HG03103 (cell line): ENCODE results near the gene STARD13.
"Not testable (repeated sequence)": the region's sequence is repeated elsewhere in the genome, so short reads cannot be mapped to it uniquely, and the experiment has no call there.

ENCODE experiments used
- ATAC-seq: cut with Tn5 transposase; IDR thresholded peaks from one replicate; pipeline ENCODE4 v1.9.1; 2021; ENCODE audit warnings: low read depth; ENCODE audit not compliant: unreplicated experiment

The STARD13 gene

DNA sequence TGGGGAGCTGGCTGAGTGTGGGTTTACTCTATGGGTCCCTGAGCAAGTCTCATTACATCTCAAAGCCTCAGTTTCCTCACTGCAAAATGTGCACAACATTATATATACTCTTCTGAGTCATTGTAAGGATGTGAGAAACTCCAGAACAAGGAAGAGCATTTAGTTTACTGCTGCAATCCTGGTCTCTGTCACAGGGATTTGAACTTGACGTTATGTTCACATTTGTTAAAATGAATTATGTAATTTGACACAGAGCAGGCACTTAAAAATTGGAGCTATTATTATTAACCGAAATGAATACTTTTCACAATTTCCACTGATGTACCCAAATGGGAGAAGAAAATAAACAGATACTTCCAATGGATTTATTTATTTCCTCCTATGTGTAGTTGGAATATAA lies 101.0 kb downstream of the STARD13 start:
- no peak for ATAC-seq

DNA sequence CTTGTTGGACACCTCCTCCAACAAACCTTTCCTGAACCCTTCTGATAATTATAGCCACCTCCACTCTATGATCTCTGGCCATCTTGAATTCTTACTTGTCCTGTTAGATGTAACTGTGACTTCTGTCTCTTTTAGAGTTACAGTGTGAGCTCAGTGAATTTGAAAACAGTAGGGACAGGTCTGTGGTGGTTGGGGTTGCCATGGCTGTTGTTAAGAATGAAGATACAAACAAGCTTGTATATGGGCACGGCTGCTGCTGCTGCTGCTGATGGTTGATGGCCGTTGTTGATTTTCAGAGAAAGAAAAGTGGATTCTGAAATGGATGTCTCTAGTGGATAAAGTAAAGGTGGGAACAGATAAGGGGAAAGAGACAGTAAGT lies 101.5 kb downstream of the STARD13 start:
- ATAC-seq: no peak

DNA sequence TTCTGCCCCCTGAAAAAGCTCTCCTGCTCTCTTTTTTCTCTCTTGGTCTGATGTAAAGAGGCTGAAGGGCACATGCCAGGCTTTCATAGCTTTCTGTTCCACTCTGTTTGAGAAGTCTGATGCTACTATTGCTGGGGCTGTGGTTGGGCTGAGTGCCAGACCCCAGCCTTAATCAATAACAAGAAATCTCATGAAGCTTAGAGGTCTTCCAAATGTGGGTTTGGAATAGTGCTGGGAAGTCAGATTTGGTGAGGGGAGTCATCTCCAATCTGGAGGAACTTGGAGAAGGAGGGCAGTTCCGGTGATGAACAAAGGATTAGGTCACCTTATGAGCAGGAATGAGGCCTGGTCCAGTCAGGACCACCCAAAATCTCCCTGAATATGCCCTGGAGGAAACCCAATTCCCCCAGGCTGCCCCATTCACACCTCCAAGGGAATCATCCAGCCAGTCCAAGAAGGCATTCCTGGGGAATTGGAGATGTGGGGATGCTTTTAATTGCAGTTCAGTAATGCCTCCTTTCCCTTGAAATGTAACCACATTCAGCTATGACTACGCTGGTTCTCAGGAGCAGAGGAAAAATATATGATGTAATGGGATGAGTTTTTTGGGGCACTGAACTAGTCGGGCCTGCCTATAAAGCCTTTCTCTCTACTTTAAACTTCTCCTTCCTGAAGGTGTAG lies 102.0 kb downstream of the STARD13 start:
- no peak for ATAC-seq

DNA sequence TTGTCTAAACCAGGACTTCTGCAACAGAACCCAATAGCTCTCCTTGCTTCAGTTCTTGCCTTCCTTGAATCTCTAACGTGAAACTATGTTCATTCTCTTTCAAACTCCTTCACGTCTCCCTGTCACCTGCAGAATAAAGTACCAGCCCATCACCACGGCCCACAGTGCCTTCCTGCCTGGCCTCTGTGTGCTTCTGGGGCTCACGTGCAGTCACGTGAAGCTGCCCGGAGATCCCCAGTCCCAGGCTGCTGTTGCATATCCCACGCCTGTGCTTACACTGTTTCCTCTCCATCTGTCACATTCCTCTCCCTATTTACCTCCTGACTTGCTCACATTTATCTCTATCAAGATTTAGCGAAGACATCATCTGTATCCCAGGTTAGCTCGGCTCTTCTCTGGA lies 102.8 kb downstream of the STARD13 start:
- ATAC-seq: no peak

DNA sequence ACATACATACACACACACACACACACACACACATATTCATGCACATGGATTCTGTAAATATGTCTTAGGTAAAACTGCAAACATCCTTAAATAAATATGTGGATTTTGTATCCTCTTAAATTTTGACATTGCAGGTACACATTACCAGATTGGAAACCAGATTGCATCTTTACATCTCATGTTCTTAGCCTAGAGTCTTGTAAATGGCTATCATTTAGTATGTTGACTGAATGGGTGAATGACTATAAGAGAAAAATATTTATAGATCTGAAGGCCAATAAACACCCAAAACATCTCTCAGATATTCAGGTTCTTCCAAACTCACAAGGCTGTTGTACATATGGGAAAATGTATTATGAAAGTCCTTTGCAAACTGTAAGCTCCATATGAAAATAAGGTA lies 104.3 kb downstream of the STARD13 start:
- no peak for ATAC-seq

DNA sequence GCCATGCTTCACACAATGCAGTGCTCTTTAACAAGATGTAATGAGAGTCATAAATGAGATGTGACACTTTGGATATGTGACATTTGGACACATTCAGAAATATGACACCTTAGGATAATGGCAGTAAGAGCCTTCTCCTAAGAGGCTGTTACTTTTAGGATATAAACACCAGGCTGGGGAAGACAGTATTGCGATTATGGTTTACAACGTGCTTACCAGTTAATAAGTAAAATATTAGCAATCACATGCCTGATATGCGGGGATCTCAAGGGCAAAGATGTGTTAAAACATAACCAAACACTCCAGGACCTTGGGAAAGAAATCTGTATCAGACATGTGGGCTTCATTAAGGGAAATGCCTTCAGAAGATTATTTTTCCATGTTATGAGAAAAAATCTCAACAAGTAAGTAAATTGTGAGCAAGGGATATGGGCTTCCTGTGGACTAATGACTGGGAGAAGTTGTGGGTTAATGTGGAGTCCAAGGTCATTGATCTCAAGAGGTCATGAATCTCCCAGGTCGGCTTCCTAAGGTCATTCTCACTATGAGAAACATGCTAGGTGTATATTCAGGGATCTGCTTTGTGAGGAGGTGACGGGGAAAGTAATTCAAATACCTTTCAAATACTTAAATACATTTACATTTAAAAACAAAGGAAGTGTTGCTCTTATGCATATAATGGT lies 105.3 kb downstream of the STARD13 start:
- ATAC-seq: no peak

DNA sequence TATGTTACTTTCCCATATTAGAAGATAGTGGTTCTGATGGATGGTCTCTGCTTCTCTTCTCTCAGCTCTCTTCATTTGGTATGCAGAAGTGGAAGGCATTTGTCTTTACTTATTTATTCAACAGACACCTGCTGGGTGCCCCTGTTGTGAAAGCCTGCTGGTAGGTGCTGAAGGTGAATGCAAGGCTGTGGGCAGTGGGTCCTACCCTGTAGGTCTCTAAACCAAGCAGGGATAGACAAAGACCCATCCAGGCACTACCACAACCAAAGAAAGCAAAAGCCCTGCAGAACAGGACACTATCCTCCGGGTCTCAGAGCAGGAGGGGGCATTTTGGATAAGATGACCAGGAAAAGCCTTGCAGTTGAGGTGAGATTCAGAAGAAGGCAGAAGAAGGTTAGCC lies 106.1 kb downstream of the STARD13 start:
- ATAC-seq: no peak

DNA sequence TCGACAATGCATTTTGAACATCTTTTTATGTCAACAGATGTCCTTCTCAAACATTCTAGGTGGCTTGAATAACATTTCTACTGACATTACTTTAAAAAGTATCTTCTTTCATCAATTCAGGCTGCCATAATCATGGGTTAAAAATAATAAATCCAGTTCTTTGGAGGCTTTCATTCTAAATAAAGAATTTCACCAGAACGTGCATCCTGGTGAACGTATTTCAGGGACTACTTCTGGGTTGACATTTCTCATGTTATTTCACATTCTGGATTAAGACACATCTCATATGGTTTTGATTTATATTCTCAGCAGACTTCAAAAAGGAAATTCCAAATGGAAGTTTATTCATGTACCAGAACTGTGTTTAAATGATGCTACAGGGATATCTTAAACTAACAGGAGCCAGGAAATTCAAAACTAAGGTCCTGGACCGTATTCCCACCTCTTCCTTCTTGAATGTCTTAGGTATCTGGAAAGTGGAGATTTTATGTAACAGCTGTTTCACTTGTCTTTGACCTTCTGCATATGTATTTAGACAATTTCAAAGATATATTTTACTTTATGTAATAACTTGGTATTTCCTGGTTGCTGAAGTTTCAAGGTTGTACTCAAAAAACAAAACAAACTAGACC lies 107.2 kb downstream of the STARD13 start:
- no peak for ATAC-seq

DNA sequence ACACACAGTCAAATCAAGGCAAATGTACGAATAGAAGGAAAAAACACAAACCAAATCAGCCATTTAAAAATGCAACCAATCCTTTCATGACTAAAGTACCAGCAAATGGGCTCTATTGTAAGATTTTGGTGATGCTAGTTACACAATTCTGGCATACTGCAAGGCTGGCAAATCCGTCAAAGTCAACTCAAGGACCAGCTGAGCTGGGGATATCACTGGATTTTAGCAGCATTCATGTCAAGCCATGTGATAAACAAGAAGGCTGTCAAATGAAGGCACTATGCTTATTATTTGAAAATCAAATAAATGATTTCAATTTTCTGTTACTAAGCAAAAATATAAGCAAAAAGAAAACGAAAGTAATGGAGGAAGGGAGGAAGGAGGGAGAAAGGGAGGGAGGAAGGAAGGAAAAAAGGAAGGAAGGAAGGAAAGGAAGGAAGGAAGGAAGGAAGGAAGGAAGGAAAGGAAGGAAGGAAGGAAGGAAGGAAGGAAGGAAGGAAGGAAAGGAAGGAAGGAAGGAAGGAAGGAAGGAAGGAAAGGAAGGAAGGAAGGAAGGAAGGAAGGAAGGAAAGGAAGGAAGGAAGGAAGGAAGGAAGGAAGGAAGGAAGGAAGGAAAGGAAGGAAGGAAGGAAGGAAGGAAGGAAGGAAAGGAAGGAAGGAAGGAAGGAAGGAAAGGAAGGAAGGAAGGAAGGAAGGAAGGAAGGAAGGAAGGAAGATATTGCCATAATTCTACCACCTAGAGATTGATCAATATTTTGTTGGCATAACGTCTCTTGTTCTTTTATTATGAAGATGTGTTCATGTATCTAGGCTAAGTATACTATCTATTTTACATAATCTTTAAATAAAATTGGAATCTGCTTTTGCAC lies 108.0 kb downstream of the STARD13 start:
- not testable (repeated sequence) for ATAC-seq

DNA sequence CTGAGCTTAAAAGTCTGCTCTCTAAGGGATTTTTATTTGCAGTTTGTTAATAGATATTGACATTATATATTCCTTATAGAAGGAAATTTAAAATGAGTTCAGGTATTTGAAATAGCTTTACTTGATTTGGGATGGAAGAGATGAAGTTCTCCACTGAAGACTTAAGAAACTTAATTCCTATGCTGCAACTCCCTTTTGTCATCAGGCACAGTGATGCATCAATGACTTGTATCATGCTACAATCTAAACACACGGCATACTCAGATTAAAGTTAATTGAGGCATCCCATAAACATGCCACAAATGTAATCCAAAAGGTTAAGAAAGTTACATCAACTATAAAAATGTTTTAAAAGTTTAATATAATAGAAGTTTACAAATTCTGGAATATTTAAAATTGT lies 109.0 kb downstream of the STARD13 start:
- ATAC-seq: no peak

DNA sequence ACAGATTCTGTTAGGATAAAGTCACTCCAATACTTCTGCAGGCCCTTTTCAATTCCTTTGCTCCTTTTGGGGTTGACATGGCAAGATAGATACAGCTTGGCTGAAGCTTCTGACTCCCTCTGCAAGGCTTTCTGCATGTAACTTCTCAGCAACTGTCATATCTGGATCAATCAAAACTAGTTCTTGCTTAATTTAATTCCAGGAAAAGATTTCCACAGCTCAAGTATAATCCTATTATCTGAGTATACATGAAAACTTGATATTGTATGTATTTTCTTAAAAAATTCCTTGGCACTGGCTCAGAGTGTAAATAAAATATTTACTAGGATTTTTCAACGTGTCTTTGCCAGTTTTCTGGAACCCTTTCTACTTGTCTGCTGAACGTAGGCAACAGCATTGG lies 109.6 kb downstream of the STARD13 start:
- no peak for ATAC-seq

DNA sequence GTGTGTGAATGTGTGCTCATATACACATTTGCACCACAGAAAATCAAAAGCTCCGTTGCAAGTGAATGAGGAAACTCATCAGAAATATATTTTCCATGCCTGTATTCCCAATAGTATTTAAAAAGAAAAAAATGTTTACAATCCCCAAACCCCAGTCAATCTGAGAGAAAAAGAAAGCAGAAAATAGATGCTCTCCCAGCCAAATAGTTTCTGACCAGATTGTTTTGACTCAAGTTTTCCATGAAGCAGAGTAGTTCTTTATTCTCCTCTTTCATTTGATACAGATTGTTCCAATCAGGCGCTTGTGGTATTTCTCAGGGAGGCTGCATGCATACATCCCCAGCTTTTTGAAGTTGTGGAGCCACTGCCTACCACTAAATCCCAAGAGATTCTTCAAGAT lies 110.6 kb downstream of the STARD13 start:
- no peak for ATAC-seq

DNA sequence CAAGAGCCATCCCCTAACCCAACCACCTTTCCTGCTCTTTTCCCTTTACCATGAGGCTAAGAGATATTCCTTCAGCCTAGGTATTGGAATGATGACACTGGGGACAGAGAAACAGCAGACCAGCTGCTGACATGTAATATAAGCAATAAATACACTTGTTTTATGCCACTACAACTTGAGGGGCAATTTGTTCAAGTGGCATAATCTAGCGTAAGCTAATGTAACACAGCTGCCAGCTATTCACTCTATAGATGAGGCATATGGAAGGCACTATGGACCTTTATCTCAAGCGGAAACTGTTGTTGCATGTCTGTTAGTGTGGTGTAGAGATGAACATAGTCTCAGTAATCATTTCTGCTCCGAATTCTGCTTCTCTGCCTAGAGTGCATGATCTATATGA lies 111.1 kb downstream of the STARD13 start:
- no peak for ATAC-seq

DNA sequence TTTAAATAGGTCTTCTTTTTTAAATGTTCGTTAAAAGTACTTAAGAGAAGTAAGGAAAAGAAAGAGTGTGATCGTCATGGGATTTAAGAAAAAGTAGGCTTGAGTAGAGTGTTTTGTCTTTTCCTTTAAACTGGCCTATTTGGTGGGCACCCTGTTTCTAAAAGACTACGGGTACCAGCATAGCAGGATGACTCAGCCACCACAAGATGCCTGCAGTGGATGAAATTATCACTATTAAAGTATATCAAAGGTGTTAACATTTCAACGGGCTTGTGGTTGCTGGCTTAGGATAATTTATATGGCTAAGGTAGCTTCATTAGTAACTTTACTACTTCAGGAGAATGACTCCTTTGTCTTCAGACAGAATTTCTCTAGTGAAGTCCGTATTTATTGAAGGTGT lies 112.6 kb downstream of the STARD13 start:
- ATAC-seq: no peak

DNA sequence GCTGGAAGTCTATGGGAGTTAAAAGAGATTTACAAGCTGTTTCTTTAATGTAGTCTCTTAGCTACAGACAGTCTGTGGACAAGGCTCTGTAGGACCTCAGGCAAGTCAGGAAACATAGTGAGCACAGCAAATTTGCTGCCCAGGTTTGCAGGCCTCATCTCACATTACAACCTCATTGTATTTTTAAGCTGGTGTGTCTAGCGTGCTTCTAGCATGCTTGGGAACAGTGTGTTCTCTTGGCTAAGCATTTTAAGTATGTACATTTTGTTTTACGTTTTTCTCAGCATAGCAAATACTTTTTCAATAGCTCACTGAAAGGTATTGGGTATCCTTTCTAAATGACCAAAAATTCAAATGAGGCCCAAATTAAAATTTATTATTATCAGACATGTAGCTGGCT lies 113.2 kb downstream of the STARD13 start:
- ATAC-seq: no peak

DNA sequence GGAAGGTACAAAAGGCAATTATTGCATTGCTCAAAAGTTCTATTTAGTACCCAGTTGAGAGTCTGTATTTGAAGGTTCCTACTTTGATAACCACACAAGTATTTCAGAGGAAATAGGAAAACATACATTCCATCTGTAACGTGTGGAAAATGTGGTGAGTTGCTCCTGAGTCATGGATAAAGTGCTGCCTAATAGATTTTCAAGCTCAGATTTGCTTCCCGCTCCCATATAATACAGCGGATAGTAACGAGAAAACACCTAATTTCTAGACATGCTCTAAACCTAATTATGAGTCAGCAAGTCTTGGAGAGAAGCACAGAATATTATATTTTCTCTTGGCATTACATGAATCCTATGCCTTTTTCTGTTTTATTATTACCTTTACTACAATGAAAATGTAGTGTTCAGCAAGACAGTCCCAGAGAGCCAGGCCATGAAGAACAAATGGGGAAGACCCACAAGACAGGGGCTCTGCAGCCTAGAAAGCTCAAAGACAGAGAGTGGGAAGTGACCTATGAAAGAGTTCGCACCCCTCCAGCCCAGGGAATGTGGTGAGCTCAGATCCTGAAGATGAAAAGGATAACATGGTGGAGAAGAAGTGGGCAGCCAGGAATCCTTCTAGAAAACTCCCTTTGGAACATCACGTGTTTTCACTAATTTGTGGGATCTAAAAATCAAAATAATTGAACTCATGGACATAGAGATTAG lies 116.1 kb downstream of the STARD13 start:
- no peak for ATAC-seq

DNA sequence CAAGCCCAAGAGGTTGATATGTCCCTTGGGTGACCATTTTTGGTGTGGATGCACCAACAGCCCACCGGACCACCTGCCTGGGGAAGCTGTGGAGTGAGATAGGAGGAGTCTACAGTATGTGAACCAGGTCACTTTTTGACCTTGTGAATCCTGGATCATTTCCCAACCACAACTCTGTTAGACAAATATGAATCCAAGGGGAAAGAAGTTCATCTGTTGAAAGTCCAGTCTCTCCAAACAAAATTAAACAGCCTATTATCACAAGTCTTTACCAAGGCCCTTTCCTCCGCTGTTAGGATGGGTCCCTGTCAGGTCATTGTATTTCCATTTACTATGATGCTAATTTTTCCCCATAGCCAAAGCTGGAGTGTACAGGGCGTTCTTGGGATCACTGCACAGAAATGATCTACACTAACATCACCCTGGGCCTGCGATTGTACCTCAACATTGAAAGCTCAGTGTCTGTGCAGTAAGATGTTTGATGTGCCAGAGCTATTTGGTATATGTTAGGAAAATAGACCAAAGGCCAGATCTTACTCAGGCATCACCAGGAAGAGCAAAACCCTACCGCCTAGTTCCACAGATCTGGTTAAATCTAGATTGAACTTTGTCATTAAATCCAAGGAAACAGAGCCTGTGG lies 117.1 kb downstream of the STARD13 start:
- no peak for ATAC-seq

DNA sequence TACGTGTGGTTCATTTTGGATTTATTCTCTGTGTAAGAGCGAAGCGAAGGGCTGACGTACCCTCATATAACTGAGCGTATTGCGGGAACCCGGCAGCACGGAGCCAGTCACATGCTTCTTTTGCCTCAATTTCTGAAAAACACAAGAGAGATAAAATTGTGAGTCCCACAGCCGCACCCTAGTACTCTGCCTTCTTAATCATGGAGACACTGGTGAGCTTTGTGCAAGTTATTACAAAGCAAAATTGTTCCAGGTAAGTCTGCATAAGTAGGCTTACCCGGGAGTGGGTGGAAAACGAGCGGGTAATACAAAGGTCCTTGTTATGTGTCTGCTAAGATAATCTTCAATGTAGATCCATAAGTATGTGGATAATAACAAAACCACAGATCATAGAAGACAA lies 118.1 kb downstream of the STARD13 start:
- ATAC-seq: no peak

DNA sequence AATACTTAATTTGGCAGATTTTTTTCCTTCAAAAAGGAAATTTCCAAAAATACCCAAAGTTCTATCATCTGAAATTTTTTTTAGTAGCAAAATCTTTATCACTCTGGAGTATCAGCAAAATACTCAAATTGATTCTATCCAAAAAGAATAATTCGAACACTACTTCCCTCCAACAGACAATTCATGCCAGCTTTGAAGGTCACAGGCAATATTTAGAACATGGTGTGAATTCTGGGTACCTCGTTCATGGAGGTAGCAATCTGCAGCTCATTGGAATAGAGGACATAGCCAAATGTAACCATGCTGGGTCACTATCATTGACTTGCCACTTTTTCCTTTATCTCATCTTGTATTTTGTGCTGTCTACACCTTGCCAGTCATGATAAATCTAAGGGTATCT lies 119.8 kb downstream of the STARD13 start:
- ATAC-seq: no peak

DNA sequence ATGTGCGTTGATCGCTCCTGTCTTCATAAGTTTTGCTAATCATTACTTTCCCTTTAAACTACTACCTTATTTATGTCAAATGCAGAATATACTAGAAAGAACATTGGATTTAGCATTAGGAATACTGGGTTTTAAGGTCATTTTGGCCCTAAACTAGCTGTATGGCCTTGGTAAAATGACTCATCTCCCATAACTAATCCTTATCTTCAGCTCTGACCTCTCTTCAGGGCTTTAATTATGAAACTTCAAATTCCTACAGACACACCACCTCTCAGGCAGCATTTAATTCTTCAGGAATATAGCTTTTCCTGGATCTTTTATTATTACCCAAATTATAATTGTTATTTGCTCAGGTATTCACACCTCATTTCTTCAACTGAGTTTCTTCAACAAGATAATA lies 121.2 kb downstream of the STARD13 start:
- ATAC-seq: no peak
